GM23338 (cell line): ENCODE measurements around the gene TCP11L1. TPM values are rescaled to one million over a fixed set of nuclear protein-coding genes. Genes with fewer than 3 reads are reported as not detected.
A peak's percentile ranks its signal among the peaks of the same experiment; 100 is the strongest.

Source experiments
- ATAC-seq: fragments of 200-7000 bp; cut with Tn5 transposase; 3 replicates; pipeline ENCODE4 v1.9.1; 2020
- DNase-seq: peaks from one replicate; pipeline ENCODE4 v3.0.0-alpha.2; 2015; ENCODE audit warnings: low spot score
- H2AFZ ChIP-seq: fragments of 200-600 bp; sonication (generic); 2 replicates; pipeline ENCODE4 v1.8.0; 2016; ENCODE audit warnings: antibody characterized with exemption, mild to moderate bottlenecking, moderate library complexity
- H3F3A ChIP-seq: fragments of 200-600 bp; sonication (generic); replicated peaks from 2 replicates; pipeline ENCODE4 v1.8.0; 2017; ENCODE audit warnings: antibody characterized with exemption, mixed run types, low read depth
- H3K27ac ChIP-seq: fragments of 200-600 bp; sonication (generic); 2 replicates; pipeline ENCODE4 v1.6.1; 2016; ENCODE audit warnings: low read depth
- H3K27me3 ChIP-seq: fragments of 200-600 bp; sonication (generic); 2 replicates; pipeline ENCODE4 v1.8.0; 2016; ENCODE audit warnings: mild to moderate bottlenecking, mixed run types, moderate library complexity; ENCODE audit not compliant: insufficient read depth
- H3K36me3 ChIP-seq: fragments of 200-600 bp; sonication (generic); 2 replicates; pipeline ENCODE4 v1.8.0; 2016; ENCODE audit warnings: mild to moderate bottlenecking; ENCODE audit not compliant: insufficient read depth
- H3K4me1 ChIP-seq: fragments of 200-600 bp; sonication (generic); 2 replicates; pipeline ENCODE4 v1.8.0; 2016; ENCODE audit warnings: mild to moderate bottlenecking, moderate library complexity; ENCODE audit not compliant: insufficient read depth
- H3K4me2 ChIP-seq: fragments of 200-600 bp; sonication (generic); 2 replicates; pipeline ENCODE4 v1.7.1; 2017; ENCODE audit warnings: mixed run types
- H3K4me3 ChIP-seq: fragments of 200-600 bp; sonication (generic); 2 replicates; pipeline ENCODE4 v1.6.1; 2016; ENCODE audit warnings: mixed run types
- H3K79me2 ChIP-seq: fragments of 200-600 bp; sonication (generic); replicated peaks from 2 replicates; pipeline ENCODE4 v1.8.0; 2017; ENCODE audit warnings: mild to moderate bottlenecking; ENCODE audit not compliant: insufficient read depth
- H3K9me2 ChIP-seq: fragments of 200-600 bp; sonication (generic); 2 replicates; pipeline ENCODE4 v1.8.0; 2017; ENCODE audit not compliant: insufficient read depth
- H4K20me1 ChIP-seq: fragments of 200-600 bp; sonication (generic); replicated peaks from 2 replicates; pipeline ENCODE4 v1.8.0; 2017; ENCODE audit warnings: mild to moderate bottlenecking; ENCODE audit not compliant: insufficient read depth
- H3K27ac Mint-ChIP-seq: 2 replicates; pipeline ENCODE4 v1.8.0; 2020; ENCODE audit warnings: inconsistent platforms, mild to moderate bottlenecking, moderate library complexity, mixed read lengths
- H3K27me3 Mint-ChIP-seq: 3 replicates; pipeline ENCODE4 v1.8.0; 2022; ENCODE audit warnings: low read depth, mild to moderate bottlenecking, moderate library complexity, mixed read lengths, inconsistent platforms; ENCODE audit not compliant: insufficient read depth, poor library complexity
- H3K36me3 Mint-ChIP-seq: 3 replicates; pipeline ENCODE4 v1.8.0; 2021; ENCODE audit warnings: low read depth, mild to moderate bottlenecking, inconsistent platforms, moderate library complexity, mixed read lengths
- H3K4me1 Mint-ChIP-seq: 3 replicates; pipeline ENCODE4 v1.8.0; 2020; ENCODE audit warnings: mild to moderate bottlenecking, inconsistent platforms, mixed read lengths
- H3K4me3 Mint-ChIP-seq: 3 replicates; pipeline ENCODE4 v1.8.0; 2021; ENCODE audit warnings: moderate library complexity, mild to moderate bottlenecking, inconsistent platforms, mixed read lengths
- H3K9me3 Mint-ChIP-seq: 3 replicates; pipeline ENCODE4 v1.8.0; 2020; ENCODE audit warnings: moderate library complexity, mild to moderate bottlenecking, inconsistent platforms, mixed read lengths
- CREB1 ChIP-seq: fragments of 250-450 bp; sonication (Bioruptor Pico); IDR thresholded peaks from 2 replicates; pipeline ENCODE4 v1.5.0; 2020; ENCODE audit warnings: low read depth, mild to moderate bottlenecking, moderate library complexity
- CTCF ChIP-seq, 2 experiments: fragments of 200-600 bp in 1 of 2; sonication (generic) in 1 of 2; conservative IDR thresholded peaks; 2 replicates each; pipeline versions ENCODE4 v1.5.1 to v1.6.1; 2016 to 2017; ENCODE audit warnings: antibody characterized with exemption in 2 of 2, low read depth in 2 of 2, mild to moderate bottlenecking in 2 of 2, moderate library complexity in 1 of 2
- ETS1 ChIP-seq: IDR thresholded peaks from 2 replicates; pipeline ENCODE4 v1.6.1; 2016; ENCODE audit warnings: antibody characterized with exemption
- EZH2 ChIP-seq: fragments of 200-600 bp; sonication (generic); IDR thresholded peaks from one replicate; pipeline ENCODE4 v1.8.0; 2017; ENCODE audit warnings: antibody characterized with exemption, mild to moderate bottlenecking, low read depth; ENCODE audit not compliant: unreplicated experiment
- EZH2phosphoT487 ChIP-seq: fragments of 200-600 bp; sonication (generic); IDR thresholded peaks from one replicate; pipeline ENCODE4 v1.8.1; 2018; ENCODE audit warnings: antibody characterized with exemption; ENCODE audit not compliant: unreplicated experiment
- JUNB ChIP-seq: IDR thresholded peaks from one replicate; pipeline ENCODE4 v1.6.1; 2016; ENCODE audit warnings: antibody characterized with exemption; ENCODE audit not compliant: unreplicated experiment
- POLR2AphosphoS5 ChIP-seq: IDR thresholded peaks from 2 replicates; pipeline ENCODE4 v1.6.1; 2016; ENCODE audit warnings: antibody characterized with exemption, low read depth
- REST ChIP-seq: IDR thresholded peaks from one replicate; pipeline ENCODE4 v1.6.1; 2018; ENCODE audit warnings: antibody characterized with exemption; ENCODE audit not compliant: unreplicated experiment
- ZNF114 ChIP-seq: fragments of 250-450 bp; sonication (Bioruptor Pico); IDR thresholded peaks from 2 replicates; pipeline ENCODE4 v1.5.0; 2020; ENCODE audit warnings: mild to moderate bottlenecking, moderate library complexity
- ZNF462 ChIP-seq: fragments of 250-450 bp; sonication (Bioruptor Pico); IDR thresholded peaks from 2 replicates; pipeline ENCODE4 v1.5.0; 2020; ENCODE audit warnings: mild to moderate bottlenecking, moderate library complexity
- polyA plus RNA-seq: library from polyadenylated mRNA; unstranded; fragments of >200 nt; fragmentation: Nextera tagmentation; extraction: Ambion mirVana; gene quantifications from 2 replicates; pipeline ENCODE4 v1.2.1, GENCODE V29; 2016
- total RNA-seq: library from RNA; depleted of rRNA; stranded (reverse); fragments of >200 nt; shearing (Covaris generic); gene quantifications from 2 replicates; pipeline ENCODE4 v1.2.3, GENCODE V29; 2014

The TCP11L1 gene
- total and polyA plus RNA-seq, 2 experiments from 2014 or later = 5.0 to 39.0 TPM

GRCh38 chr11:33001281-33001680 lies 38.1 kb upstream of the TCP11L1 start:
- H3K9me2 ChIP-seq = no peaks in the 10 kb centered on the region; the same call in 1 of the 2 replicates
- no peaks in the 10 kb centered on the region for H3K79me2 ChIP-seq
- no peak overlapping the region for H3K4me3 ChIP-seq
- H3K36me3 ChIP-seq = no peaks in the 10 kb centered on the region
- Mint-ChIP-seq H3K4me3 (no peak overlapping the region), H3K36me3 (no peaks in the 10 kb centered on the region), H3K9me3 (no peaks in the 10 kb centered on the region; the same call in 2 of the 3 replicates), H3K27me3 (peaks cover 9% of the 10 kb centered on the region), H3K4me1 (peaks cover 10% of the 10 kb centered on the region; the same call in 2 of the 3 replicates), H3K27ac (no peak overlapping the region)
- no peak overlapping the region for H3K27ac ChIP-seq
- peak overlapping the region; percentile 2 for H2AFZ ChIP-seq
- TF ChIP-seq EZH2phosphoT487 (no peak), CREB1 (CRISPR knock-in tag) (no peak), ZNF114 (CRISPR knock-in tag) (no peak), ETS1 (no peak), CTCF (conservative IDR thresholded peaks at IDR 0.05; ENCODE audit: low read depth in 2 of 2) (no peak), POLR2AphosphoS5 (no peak), JUNB (no peak), REST (no peak), EZH2 (no peak), ZNF462 (CRISPR knock-in tag) (no peak)
- no peaks in the 10 kb centered on the region for H4K20me1 ChIP-seq
- H3K4me1 ChIP-seq = peaks cover 11% of the 10 kb centered on the region; the same call in 1 of the 2 replicates
- no peaks in the 10 kb centered on the region for H3K27me3 ChIP-seq
- DNase-seq (no peak), ATAC-seq (no peak)
- H3F3A ChIP-seq = no peaks in the 10 kb centered on the region
- H3K4me2 ChIP-seq = no peak overlapping the region
